HG02885 (cell line): Measurements from ENCODE around the gene KIZ.
"Not testable (repeated sequence)": the region's sequence is repeated elsewhere in the genome, so short reads cannot be mapped to it uniquely, and the experiment has no call there.

Experiments used
- ATAC-seq: cut with Tn5 transposase; IDR thresholded peaks from one replicate; pipeline ENCODE4 v1.9.1; 2021; ENCODE audit warnings: mild to moderate bottlenecking; ENCODE audit not compliant: unreplicated experiment, poor library complexity

KIZ gene

DNA sequence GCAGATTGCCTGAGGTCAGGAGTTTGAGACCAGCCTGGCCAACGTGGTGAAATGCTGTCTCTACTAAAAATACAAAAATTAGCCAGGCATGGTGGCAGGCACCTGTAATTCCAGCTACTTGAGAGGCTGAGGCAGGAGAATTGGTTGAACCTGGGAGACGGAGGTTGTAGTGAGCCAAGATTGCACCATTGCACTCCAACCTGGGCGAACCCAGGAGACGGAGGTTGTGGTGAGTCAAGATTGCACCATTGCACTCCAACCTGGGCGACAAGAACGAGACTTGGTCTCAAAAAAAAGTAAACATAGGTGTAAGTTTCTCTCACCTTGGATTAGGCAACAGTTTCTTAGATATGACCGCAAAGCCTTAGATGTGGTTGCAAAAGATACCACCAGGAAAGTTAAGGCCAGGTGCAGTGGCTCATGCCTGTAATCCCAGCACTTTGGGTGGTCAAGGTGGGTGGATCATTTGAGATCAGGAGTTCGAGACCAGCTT is 121.8 kb downstream of the KIZ start:
- not testable (repeated sequence) for ATAC-seq

DNA sequence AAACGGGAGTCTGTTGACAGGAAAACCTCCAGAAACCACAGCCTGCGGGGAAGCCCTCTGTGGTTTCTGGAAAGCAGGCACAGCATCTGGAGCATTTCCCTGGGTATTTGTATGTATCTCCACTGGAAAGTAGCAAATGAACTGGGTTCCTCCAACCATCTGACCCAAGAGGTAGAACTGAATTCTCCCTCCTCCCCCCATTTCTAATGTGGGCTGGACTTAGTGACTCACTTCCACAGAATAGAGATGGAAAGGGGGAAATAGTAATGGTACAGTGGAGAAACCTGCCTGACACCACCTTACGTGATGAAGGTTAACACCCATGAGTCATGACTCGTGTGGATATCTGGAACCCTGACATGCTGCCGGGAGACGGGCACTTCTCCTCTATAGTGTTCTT is 125.4 kb downstream of the KIZ start:
- no peak for ATAC-seq

DNA sequence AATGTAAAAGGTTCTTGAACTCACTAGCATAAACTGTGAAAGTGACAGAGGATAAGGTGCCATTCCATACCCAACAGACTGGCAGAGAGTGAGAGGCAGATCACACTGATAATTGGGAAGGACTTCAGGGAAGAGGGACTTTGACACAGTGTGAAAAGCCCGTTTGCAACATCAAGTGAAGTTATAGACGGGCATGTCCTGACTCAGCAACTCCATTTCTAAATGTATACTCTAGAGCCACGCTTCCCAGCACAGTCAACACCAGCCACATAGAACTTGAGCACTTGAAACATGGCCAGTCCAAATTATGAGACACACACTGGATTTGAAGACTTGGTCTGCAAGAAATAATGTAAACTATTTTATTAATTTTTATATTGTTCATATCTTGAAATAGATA is 131.3 kb downstream of the KIZ start:
- no peak for ATAC-seq

DNA sequence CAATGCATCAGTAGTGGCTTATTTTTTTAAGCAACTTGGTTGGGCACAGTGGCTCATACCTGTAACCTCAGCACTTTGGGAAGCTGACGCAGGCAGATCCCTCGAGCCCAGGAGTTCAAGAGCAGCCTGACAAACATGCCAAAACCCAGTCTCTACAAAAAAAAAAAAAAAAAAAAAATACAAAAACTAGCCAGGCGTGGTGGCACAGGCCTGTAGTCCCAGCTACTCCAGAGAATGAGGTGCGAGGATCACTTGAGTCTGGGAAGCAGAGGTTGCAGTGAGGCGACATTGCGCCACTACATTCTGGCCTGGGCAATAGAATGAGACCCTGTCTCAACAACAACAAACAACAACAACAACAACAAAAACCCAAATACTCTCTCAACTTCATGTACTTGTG is 132.5 kb downstream of the KIZ start:
- no peak for ATAC-seq

DNA sequence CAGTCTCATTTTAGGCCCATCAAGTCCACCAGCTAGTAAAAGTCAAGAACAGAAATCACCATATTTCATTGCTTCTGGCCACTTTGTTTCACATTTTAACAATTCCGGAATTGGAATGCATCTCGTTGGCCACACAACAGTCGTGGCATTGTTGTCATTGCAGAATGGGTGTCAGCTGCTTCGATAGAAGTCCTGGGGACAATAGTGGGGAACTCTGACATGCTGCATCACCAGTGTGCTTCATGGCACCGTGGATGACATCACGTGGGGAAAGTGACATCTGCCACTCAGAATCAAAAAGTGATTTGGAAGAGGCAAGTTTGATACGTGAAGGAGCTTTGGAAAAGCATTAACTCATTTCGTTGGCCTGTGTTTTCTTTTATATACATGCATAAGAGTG is 133.5 kb downstream of the KIZ start:
- no peak for ATAC-seq

DNA sequence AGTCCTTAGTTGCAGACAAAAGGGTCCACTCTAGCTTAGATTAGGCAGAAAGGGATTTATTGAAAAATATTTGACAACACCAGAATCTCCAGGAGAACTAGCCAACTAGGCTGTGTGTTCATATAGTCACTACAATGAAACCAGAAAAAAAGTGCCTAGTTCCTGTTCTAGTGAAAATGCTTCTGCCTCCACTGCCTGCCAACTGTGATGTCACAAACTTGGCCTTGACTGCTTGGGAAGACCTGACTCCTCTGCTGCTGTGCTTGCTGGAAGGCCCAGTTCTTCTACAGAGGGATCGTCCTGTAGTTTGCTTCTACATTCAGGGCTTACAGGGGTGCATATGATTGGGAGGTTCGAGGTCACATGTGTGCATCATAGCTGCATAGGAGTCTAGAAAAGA is 136.9 kb downstream of the KIZ start:
- ATAC-seq = no peak

DNA sequence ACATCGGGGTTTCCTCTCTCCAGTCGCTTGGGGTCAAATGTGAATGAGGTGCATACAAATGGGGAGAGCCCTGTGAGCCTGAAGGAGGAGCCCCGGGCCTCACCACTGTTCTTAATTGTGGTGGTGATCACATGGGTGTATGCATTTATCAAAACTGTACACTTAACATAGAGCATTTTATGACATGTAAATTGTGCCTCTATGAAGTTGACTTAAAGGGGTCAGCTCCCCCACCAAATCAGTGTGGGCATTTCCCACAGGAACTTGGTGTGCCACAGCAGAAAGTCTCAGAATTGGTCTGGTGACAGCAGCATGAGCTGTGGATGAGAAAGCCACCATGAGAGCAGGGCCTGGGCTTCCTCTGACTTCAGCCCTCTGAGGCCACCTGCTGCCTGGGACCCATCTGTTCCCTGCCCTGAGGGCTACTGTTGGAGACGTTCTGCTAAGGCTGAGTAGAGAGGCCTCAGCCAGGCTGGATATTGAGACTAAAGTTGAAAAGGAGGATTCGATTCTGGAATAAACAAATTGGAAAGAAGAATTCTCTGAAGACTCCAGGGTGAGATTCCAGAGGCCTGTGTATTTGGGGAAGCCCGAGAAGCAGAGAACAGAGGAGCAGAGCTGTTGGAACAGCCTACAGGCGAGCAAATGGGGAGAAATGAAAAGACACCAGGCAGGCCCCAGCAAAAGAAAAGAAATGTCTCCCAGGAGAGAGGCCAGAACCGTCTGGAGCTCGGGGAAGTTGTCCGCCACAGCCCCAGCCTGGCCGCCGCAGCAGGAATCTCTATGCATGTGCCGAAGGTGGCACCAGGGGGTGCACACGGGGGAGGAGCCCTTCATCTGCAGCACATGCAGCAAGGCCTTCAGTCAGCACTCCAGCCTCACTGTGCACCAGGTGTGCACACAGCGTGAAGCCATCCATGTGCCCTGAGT is 139.6 kb downstream of the KIZ start:
- ATAC-seq = no peak

DNA sequence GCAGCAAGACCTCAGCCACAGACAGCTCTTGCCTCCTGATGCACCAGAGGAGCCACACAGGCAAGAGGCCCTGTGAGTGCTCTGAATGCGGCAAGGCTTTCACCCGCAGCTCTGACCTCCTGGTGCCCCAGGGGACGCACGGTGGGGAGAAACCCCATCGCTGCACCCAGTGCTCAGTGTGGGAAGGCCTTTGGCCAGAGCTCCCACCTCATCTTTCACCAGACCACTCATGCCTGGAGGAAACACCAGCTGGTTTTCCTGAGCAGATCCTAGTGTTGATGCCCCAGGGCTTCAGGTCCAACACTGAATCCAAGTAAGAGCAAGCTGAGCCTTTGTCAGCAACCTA is 140.3 kb downstream of the KIZ start:
- ATAC-seq = no peak

DNA sequence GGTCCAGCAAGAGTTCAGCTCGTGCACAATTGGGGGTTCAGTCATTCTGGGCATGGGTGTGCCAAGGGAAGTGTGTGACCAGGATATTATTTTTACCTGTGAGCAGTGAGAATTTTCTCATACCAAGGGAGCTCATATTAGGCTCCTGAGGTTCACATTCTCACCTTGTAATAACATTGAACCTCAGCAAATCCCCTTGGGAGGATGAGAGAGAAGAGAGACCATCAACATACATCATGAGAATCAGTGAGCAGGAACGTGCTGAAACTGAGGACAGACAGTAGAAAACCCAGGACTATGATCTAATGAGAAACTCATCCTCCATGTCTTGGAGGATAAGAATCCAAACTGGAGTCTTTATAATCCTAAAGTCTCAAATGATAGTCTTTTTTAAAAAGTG is 143.9 kb downstream of the KIZ start:
- no peak for ATAC-seq

DNA sequence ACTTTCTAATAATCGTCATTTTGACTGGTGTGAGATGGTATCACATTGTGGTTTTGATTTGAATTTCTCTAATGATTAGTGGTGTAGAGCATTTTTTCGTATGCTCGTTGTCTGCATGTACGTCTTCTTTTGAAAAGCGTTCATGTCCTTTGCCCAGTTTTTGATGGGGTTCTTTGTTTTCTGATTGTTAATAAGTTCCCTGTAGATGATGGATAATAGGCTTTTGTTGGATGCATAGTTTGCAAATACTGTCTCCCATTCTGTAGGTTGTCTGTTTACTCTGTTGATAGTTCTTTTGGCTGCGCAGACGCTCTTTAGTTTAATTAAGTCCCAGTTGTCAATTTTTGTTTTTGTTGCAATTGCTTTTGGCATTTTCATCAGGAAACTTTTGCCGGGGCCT is 144.9 kb downstream of the KIZ start:
- no peak for ATAC-seq

DNA sequence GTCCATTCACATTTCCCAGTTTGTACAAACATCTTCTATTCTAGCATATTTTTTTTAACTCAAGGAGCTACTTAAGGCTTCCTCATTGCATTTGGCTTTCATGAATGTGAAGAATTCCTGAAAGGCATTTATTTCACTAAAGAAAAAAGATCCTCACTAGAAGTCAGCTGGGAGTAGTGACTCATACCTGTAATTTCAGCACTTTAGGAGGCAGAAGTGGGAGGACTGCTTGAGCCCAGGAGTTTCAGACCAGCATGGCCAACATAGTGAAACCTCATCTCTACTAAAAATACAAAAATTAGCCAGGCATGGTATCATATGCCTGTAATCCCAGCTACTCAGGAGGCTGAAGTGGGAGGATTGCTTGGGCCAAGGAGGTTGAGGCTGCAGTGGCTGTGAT is 146.4 kb downstream of the KIZ start:
- peak; percentile 67 for ATAC-seq

DNA sequence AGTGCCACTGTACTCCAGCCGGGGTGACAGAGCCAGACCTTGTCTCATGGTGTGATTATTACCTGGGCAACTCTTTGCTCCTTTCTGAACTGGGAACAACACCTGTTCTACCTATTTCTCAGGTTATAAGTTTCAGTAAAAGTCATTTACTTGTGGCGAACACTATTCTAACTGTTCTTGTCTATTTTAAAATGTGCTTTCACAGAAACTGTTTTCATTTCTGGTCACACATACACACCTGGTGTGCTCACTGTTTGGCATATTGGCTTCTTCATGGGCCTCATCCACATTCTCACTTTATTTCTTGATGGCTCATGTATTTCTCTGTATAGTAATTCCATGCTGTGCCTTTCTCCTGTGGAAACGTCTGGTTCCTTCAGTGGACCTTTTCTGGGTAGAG is 146.8 kb downstream of the KIZ start:
- ATAC-seq = peak; percentile 64

DNA sequence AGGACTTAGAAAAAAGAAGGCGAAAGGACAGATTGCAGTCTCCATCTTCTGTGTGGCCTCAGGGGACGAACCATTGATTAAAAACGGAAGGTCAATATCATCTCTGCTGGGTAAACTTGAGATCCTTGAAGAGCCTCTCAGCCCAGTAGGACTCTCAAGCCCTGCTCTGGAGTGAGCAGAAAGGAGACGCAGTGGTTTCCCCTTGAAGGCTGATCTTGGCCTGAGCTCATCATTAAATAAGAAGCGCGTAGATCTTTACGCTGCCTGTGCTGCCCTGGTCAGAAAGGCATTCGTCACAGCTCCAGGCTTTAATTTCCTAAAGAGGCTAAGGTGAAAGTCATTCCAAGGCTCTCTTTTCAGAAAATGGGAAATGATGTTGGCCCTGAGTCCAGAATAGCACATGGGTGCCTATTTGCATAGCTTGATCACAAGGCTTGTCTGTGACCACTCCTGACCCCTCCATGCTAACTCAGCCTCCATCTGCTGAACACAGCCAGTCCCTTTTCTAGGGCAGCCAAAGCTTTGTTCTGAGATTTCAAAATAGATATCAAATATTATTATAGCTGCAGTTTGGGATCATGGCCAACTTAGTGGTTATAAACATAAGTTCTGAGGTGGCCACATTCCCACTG is 148.0 kb downstream of the KIZ start:
- ATAC-seq = no peak

DNA sequence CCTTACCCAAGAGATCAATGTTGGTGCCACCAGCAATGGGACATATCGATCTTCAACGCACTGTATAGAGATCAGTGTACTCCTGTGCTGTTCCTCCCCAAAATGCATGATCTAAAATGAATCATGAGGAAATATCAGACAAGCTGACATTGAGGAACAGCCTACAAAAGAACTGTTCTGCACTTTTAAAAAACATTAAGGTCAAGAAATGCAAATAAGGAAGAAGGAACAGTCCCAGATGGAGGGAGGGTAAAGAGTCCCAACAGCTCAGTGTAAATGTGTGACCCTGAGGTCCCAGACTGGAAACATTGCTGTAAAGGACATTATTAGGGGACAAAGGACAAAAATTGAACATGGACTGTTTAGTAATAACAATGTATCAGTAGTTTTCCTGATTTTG is 152.9 kb downstream of the KIZ start:
- no peak for ATAC-seq

DNA sequence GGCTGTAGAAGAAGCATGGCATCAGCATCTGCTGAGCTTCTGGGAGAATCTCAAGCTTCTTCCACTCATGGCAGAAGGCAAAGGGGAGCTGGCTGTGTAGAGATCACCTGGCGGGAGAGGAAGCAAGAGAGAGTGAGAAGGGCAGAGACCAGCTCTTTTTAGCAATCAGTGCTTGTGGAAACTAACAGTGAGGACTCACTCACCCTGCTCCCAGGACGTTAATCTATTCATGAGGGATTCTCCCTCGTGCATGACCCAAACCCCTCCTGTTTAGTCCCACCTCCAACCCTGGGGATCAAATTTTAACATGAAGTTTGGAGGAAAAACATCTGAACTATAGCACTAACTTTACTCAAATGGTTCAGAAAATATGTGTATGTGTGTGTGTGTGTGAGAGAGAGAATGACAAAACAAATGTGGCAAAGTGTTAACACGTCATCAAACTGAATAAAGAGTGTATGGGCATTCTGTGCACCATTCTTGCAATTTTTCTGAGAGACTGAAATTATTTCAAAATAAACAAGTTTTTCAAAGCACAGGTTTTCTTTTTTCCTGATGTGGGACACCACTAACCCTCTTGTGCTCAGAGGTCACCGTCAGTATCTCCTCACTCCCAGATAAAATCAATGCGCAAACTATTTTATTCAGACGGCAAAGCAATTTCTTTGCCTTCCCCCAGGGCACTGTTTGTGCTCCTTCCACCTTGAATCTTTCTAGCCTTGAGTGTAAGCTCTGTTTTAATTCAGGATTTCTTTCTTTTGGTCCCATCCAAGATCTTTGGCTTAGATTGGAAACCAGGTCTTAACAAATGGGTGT is 154.0 kb downstream of the KIZ start:
- ATAC-seq = no peak

DNA sequence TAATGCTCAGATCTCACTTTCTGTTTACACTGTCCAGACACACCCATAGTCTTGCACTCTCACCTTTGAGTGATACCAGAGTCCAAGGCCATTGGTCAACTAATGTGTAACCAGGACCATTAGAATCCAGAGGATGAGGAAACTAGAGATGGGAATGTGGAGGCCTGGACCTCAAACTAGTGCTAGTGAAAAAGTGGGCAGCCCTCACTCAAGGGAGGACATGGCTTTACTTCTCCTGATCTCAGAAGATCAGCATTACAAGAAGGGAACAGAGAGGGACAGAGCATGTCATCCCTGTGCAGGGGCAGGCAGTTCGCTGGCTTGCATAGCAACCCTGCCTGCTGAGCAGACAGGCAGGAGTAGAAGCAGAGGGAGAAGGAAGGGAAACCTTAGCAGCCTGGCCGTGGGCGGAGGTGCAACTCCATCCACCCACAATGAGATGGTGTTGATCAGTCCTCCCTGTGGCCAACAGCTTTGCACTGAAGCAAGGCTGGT is 154.7 kb downstream of the KIZ start:
- ATAC-seq = peak; percentile 92

DNA sequence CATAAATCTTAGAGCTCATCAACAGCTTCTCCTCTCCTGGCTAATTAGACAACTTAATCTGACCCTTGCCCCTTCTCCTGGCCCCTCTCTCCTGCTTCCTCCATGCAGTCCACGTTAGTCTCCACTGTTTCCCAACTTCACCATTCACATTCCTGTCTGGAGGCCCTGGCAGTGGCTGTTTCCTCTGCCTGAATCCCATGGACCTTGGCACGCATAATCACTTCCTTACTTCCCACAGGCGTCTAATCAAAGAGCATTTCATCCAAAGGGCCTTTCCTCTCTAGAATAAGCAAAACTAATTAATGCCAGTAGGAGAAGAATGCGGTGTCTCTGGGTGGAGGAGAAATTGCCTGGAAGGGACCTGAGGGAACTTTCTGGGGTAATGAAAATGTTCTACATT is 160.9 kb downstream of the KIZ start:
- ATAC-seq = no peak

DNA sequence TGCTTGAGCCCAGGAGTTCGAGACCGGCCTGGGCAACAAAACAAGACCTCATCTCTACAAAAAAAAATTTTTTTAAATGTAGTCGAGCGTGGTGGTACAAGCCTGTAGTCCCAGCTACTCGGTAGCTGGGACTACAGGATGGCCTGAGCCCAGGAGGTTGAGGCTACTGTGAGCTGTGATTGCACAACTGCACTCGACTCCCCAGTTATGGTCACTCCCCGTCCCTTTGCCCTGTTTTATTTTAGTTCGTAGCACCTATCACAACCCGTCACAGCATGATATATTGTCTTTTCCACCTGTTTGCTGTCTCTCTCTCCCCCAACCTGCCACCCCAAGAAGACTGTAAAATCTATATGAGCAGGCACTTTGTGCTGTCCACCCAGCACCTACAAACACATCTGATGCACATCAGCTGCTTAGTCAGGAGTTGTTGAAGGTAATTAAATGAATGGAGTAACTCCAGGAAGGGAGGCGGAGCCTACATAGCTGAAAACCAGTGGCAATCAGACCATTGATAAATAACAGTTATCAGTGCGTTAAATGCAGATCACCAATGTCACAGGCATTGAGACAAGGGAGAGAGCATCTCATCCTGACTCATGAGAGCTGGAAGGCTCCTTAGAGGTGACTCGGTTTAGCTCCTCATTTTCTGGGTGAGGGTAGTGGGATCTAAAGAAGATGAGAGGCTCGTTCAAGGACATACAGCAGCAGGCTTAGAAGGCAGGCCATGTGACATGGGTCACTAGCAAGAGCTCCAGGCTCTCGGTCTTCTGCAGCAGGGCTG is 162.9 kb downstream of the KIZ start:
- ATAC-seq = no peak

DNA sequence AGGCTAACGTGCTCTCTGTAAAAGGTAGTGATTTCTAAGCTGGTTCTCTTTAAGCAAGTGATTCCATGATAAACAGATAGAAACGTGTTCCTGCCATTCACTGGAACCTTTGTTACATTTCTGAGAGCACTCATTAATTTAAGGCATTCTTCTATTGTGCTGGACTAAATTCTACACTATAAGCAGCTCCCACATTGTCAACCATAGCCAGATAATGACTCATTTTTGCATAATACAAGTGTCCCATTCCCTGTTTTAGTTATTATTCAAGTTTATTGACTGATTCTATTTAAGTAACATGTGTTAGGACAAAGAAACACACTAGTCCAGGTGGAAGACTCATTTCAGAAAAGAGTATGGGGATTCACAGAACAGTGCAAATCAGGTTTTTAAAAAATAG is 163.8 kb downstream of the KIZ start:
- ATAC-seq = no peak

DNA sequence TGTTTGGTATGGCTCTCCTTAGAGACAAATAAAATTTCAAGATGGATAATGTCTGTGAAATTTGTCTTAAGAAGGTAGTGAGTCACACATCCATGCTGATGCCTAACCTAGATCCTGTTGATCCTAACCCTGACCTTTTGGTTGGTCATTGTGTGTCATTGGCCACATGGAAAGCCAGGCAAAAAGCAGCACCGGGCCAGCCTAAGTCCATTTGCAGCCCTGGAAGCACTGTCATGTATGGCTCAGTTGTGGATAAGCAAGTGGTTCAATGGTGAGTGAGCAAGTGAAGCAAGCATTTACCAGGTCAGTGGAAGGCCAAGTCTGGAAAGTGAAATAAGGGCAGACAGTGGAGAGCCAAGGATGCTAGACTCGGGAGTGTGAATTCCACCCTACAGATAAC is 165.1 kb downstream of the KIZ start:
- ATAC-seq = no peak
